ENCODE measurements around the gene TMEM52. TPM values are rescaled to one million over a fixed set of nuclear protein-coding genes. Genes with fewer than 3 reads are reported as not detected.

Gene TMEM52
- total and polyA plus RNA-seq, 9 of the 15 experiments (the other 6 are each of a cell fraction or from before 2014, with no cell fraction given) = 0.37 to 22.5 (median 6.8) TPM

- TF ChIP-seq, protein P1, sequence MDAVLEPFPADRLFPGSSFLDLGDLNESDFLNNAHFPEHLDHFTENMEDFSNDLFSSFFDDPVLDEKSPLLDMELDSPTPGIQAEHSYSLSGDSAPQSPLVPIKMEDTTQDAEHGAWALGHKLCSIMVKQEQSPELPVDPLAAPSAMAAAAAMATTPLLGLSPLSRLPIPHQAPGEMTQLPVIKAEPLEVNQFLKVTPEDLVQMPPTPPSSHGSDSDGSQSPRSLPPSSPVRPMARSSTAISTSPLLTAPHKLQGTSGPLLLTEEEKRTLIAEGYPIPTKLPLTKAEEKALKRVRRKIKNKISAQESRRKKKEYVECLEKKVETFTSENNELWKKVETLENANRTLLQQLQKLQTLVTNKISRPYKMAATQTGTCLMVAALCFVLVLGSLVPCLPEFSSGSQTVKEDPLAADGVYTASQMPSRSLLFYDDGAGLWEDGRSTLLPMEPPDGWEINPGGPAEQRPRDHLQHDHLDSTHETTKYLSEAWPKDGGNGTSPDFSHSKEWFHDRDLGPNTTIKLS (IDR thresholded peaks at IDR 0.05; ENCODE audit: borderline replicate concordance, low read depth) = peak; percentile 27; the same call in 1 of the 2 replicates
Measured at GRCh38 chr1:1889847-1890505, 29.1 kb downstream of the TMEM52 start (continued).

DNA sequence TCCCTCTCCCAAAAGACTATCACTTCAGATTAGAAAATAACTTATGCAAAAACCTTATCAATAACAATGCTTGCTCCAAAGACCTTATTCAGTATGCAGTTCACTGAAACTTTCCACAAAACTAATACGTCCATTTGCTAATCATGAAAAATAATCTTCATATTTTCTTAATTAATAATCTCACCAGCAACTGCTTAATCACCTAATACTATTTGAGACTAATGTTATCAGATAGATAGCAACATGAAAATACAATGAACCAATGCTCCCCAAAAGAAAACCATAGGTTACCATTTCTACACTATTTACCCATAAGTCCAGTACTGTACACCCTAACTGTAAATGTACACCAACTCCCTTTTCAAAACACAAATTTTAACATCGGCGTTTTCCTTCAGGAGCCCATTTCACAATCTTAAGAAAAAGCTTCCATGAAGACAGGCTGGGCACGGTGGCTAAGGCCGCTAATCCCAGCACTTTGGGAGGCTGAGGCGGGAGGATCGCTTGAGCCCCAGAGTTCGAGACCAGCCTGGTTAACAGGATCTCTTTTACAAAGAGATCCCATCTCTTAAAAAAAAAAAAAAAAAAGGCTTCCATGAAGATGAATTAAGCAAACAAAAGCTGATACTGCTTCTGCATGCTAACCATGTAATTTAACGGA is 29.9 kb downstream of the TMEM52 start:
- ATAC-seq (no peak), DNase-seq (ENCODE audit: extremely low read depth in 1 of 4, low spot score in 3 of 4) (peak in 1 of 4 experiments; percentile 51), FAIRE-seq (peak; percentile 6)
- peaks cover 70% of the 10 kb centered on the region for H3K79me2 ChIP-seq (ENCODE audit: control insufficient read depth, insufficient read depth, low read length)
- peaks cover 3% of the 10 kb centered on the region for H3K9me1 ChIP-seq (ENCODE audit: control insufficient read depth, insufficient read depth, low read length)
- no peak overlapping the region for H2AFZ ChIP-seq (ENCODE audit: low read depth, low read length)
- H3K36me3 ChIP-seq (ENCODE audit: control insufficient read depth, insufficient read depth, low read length) = peaks cover 17% of the 10 kb centered on the region
- H3K9me3 ChIP-seq (replicated peaks; ENCODE audit: control insufficient read depth, insufficient read depth, low read depth, low read length) = no peaks in the 10 kb centered on the region
- H4K20me1 ChIP-seq (replicated peaks; ENCODE audit: control insufficient read depth, insufficient read depth, low read length) = peaks cover 27% of the 10 kb centered on the region
- CTCF ChIA-PET (ENCODE audit: low intra/inter-chr PET ratio) = no interaction called here
- H3K4me1 ChIP-seq (replicated peaks in 1 of 2; ENCODE audit: control insufficient read depth in 2 of 2, insufficient read depth in 2 of 2, low read length in 2 of 2) = peaks cover 25 to 54% of the 10 kb centered on the region in 2 experiments
- in situ Hi-C loops (cut with MboI) = no loop called here
- peak overlapping the region; percentile 85 for H3K4me3 ChIP-seq
- TSS peak; percentile 56 for BruUV-seq (replicated peaks)
- peak overlapping the region; percentile 93 to 100 for H3K9ac ChIP-seq (ENCODE audit: insufficient read depth in 1 of 2, low read depth in 2 of 2, low read length in 2 of 2)
- intact Hi-C loops (cut with micrococcal nuclease) = no loop called here
- 10% methylated on average over 9 of the region's 9 CpGs for WGBS (ENCODE audit: insufficient coverage, low coverage, missing lambda C conversion rate)
- no peaks in the 10 kb centered on the region for H3K27me3 ChIP-seq (ENCODE audit: control insufficient read depth in 2 of 2, insufficient read depth in 2 of 2, low read length in 2 of 2)
- H3K27ac ChIP-seq (ENCODE audit: extremely low read depth, low read depth, low read length) = peak overlapping the region; percentile 97
- POLR2A ChIA-PET = interaction anchor here (0.7 to 1.5 kb wide), 6 partner anchors 11 to 170 kb away, joined by 3 to 5 read pairs (median 3); no protein-coding TSS in a partner anchor
- peak overlapping the region; percentile 84 for H3K4me2 ChIP-seq (ENCODE audit: insufficient read depth, low read length)
- TF ChIP-seq FOXK2 (conservative IDR thresholded peaks at IDR 0.05 in 1 of 2, IDR thresholded peaks at IDR 0.05 in 1 of 2; ENCODE audit: low read depth in 2 of 2) = no peak
- peak; percentile 46 for TF ChIP-seq CEBPB (tag; IDR thresholded peaks at IDR 0.05)
- TF ChIP-seq, protein P2, sequence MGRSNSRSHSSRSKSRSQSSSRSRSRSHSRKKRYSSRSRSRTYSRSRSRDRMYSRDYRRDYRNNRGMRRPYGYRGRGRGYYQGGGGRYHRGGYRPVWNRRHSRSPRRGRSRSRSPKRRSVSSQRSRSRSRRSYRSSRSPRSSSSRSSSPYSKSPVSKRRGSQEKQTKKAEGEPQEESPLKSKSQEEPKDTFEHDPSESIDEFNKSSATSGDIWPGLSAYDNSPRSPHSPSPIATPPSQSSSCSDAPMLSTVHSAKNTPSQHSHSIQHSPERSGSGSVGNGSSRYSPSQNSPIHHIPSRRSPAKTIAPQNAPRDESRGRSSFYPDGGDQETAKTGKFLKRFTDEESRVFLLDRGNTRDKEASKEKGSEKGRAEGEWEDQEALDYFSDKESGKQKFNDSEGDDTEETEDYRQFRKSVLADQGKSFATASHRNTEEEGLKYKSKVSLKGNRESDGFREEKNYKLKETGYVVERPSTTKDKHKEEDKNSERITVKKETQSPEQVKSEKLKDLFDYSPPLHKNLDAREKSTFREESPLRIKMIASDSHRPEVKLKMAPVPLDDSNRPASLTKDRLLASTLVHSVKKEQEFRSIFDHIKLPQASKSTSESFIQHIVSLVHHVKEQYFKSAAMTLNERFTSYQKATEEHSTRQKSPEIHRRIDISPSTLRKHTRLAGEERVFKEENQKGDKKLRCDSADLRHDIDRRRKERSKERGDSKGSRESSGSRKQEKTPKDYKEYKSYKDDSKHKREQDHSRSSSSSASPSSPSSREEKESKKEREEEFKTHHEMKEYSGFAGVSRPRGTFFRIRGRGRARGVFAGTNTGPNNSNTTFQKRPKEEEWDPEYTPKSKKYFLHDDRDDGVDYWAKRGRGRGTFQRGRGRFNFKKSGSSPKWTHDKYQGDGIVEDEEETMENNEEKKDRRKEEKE (IDR thresholded peaks at IDR 0.05; ENCODE audit: borderline replicate concordance in 1 of 2, control insufficient read depth in 1 of 2, low read depth in 2 of 2, low read length in 1 of 2) = 0 out of 4 replicates have a peak, but pooled peaks of 1 of the 2 experiments have one; percentile 42
- TF ChIP-seq IFI16 (CRISPR knock-in tag; IDR thresholded peaks at IDR 0.05) = no peak
- peak; percentile 23 for TF ChIP-seq RBM25 (IDR thresholded peaks at IDR 0.05; ENCODE audit: low read depth, low read length, severe bottlenecking)
- TF ChIP-seq ZBTB2 (IDR thresholded peaks at IDR 0.05) = peak; percentile 53; the same call in 1 of the 2 replicates
- TF ChIP-seq, protein P3, sequence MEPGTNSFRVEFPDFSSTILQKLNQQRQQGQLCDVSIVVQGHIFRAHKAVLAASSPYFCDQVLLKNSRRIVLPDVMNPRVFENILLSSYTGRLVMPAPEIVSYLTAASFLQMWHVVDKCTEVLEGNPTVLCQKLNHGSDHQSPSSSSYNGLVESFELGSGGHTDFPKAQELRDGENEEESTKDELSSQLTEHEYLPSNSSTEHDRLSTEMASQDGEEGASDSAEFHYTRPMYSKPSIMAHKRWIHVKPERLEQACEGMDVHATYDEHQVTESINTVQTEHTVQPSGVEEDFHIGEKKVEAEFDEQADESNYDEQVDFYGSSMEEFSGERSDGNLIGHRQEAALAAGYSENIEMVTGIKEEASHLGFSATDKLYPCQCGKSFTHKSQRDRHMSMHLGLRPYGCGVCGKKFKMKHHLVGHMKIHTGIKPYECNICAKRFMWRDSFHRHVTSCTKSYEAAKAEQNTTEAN (CRISPR knock-in tag; IDR thresholded peaks at IDR 0.05) = 0 out of 2 replicates have a peak, but pooled peaks have one; percentile 34
- no peak for TF ChIP-seq XRCC4 (IDR thresholded peaks at IDR 0.05; ENCODE audit: extremely low read depth, insufficient read depth, insufficient read length)

Data from K562 (cell line).